Ishikawa (cell line): ENCODE data around the gene FBLIM1.

ENCODE experiments used
- CEBPB ChIP-seq: IDR thresholded peaks from 2 replicates; pipeline ENCODE4 v1.6.1; 2012
- CREB1 ChIP-seq: IDR thresholded peaks from 2 replicates; pipeline ENCODE4 v1.6.1; 2012; ENCODE audit warnings: low read depth
- EGR1 ChIP-seq: IDR thresholded peaks from 2 replicates; pipeline ENCODE4 v1.6.1; 2012
- EP300 ChIP-seq: IDR thresholded peaks from 2 replicates; pipeline ENCODE4 v1.6.1; 2012; ENCODE audit warnings: borderline replicate concordance
- FOXM1 ChIP-seq: IDR thresholded peaks from 2 replicates; pipeline ENCODE4 v1.6.1; 2012; ENCODE audit warnings: low read depth, borderline replicate concordance
- NFIC ChIP-seq: IDR thresholded peaks from 2 replicates; pipeline ENCODE4 v1.6.1; 2012
- RAD21 ChIP-seq: IDR thresholded peaks from 2 replicates; pipeline ENCODE4 v1.6.1; 2012; ENCODE audit warnings: low read depth
- TAF1 ChIP-seq: IDR thresholded peaks from 2 replicates; pipeline ENCODE4 v1.6.1; 2012; ENCODE audit warnings: low read depth, mild to moderate bottlenecking
- TCF12 ChIP-seq: IDR thresholded peaks from 2 replicates; pipeline ENCODE4 v1.6.1; 2012; ENCODE audit warnings: low read depth
- TEAD4 ChIP-seq: IDR thresholded peaks from 2 replicates; pipeline ENCODE4 v1.6.1; 2012
- YY1 ChIP-seq: IDR thresholded peaks from 2 replicates; pipeline ENCODE4 v1.6.1; 2012; ENCODE audit warnings: low read depth
- ZBTB7A ChIP-seq: IDR thresholded peaks from 2 replicates; pipeline ENCODE4 v1.6.1; 2012; ENCODE audit warnings: low read depth
- TF ChIP-seq, protein P1 (sequence below): IDR thresholded peaks from 2 replicates; pipeline ENCODE4 v1.6.1; 2012; ENCODE audit warnings: low read depth, mild to moderate bottlenecking
- TF ChIP-seq, protein P2 (sequence below): IDR thresholded peaks from 2 replicates; pipeline ENCODE4 v1.6.1; 2012
- TF ChIP-seq, protein P3 (sequence below): IDR thresholded peaks from 2 replicates; pipeline ENCODE4 v1.6.1; 2012

FBLIM1 gene

DNA sequence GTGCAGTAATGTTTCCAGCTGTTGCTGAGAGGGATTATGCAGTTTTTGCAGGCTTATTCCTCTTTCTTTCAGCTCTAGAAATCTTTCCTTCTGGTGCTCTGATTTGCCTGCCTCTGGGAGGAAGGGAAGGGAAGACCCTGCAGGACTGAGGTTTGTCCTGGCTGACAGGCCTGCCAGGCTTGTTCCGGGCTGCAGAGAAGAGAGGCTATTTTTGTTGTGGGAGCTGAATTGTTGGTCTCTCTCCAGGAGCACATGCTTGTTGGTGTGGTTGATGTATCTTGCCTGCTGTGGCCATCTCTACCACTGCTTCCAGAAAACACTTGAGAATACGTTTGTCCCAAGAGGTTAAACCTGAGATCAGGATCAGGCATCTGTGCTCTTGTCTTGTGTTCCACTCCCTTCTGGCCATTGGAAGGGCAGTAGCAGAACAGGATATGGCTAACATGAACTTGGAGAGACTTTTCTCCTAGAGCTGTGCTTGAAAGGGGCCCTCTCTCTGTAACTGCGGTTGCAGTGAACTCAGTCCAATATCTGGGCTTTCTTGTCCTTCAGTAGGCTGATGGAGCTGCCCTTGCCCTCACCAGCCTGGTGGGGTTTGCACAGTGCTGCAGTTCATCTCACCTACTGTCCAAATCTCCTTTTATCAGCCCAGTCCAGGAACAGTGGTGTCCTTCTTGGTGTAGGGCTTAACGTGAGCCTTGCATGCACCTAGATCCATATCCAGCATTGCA, 44.0 kb upstream of the FBLIM1 start:
- TF ChIP-seq NFIC = no peak
- no peak for TF ChIP-seq CREB1
- no peak for TF ChIP-seq YY1

DNA sequence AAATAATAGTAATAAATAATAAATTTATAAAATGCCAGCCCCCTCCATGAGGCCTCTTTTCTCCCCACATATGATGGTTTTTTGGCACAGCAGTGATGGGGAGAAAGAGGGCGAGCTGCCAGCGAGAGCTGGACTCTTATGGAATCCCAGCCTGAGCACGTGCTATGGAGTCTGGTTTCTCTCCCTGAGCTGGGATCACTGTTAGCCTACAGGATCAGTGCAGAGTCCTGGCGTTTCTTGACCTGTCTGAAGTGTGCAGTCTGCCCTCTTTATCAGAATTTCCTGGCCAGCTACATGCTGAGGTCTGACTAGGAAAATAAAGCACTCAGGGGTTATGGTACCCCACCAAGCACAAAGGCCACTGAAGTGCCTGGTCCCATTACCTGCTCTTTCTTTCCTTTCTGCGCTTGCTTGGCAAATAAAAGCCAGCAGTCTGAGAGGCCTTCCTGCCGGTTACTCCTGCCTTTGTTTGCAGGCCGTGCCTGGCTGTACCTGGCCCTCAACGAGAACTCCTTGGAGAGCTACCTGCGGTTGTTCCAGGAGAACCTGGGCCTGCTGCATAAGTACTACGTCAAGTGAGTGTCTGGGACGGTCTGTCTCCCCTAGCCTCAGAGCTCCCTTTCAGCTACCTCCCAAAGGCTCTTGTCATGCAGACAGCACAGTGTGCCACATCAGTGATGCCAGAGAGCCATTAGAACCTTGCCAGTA, 41.0 kb upstream of the FBLIM1 start:
- TF ChIP-seq, protein P1, sequence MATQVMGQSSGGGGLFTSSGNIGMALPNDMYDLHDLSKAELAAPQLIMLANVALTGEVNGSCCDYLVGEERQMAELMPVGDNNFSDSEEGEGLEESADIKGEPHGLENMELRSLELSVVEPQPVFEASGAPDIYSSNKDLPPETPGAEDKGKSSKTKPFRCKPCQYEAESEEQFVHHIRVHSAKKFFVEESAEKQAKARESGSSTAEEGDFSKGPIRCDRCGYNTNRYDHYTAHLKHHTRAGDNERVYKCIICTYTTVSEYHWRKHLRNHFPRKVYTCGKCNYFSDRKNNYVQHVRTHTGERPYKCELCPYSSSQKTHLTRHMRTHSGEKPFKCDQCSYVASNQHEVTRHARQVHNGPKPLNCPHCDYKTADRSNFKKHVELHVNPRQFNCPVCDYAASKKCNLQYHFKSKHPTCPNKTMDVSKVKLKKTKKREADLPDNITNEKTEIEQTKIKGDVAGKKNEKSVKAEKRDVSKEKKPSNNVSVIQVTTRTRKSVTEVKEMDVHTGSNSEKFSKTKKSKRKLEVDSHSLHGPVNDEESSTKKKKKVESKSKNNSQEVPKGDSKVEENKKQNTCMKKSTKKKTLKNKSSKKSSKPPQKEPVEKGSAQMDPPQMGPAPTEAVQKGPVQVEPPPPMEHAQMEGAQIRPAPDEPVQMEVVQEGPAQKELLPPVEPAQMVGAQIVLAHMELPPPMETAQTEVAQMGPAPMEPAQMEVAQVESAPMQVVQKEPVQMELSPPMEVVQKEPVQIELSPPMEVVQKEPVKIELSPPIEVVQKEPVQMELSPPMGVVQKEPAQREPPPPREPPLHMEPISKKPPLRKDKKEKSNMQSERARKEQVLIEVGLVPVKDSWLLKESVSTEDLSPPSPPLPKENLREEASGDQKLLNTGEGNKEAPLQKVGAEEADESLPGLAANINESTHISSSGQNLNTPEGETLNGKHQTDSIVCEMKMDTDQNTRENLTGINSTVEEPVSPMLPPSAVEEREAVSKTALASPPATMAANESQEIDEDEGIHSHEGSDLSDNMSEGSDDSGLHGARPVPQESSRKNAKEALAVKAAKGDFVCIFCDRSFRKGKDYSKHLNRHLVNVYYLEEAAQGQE = no peak
- TF ChIP-seq CEBPB (no peak), EP300 (no peak), NFIC (no peak)
- TF ChIP-seq, protein P2, sequence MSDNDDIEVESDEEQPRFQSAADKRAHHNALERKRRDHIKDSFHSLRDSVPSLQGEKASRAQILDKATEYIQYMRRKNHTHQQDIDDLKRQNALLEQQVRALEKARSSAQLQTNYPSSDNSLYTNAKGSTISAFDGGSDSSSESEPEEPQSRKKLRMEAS = no peak

DNA sequence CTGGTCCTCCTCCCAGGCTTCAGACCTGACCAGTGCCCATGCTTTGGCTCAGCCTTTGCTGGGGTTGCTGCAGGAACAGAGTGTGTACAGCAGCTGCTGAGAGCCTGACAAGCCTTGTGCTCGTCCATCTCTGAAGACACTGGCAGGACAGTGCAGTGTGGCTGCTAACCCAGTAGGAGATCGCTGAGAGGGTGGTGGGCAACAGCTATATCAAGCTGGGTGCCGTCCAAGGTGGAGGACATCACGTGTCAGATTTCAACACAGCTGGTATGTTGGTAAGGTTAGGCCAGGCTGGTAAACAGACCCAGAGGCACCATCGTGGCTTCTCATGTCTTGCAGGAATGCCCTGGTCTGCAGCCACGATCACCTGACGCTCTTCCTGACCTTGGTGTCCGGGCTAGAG, 40.4 kb upstream of the FBLIM1 start:
- no peak for TF ChIP-seq EP300
- TF ChIP-seq, protein P2 = no peak
- TF ChIP-seq TCF12 = no peak
- no peak for TF ChIP-seq CEBPB
- TF ChIP-seq FOXM1 = no peak
- TF ChIP-seq YY1 = no peak
- TF ChIP-seq, protein P1 = no peak
- TF ChIP-seq TAF1 = no peak
- no peak for TF ChIP-seq CREB1
- TF ChIP-seq ZBTB7A = no peak
- TF ChIP-seq RAD21 = no peak
- no peak for TF ChIP-seq NFIC
- TF ChIP-seq EGR1 = no peak

DNA sequence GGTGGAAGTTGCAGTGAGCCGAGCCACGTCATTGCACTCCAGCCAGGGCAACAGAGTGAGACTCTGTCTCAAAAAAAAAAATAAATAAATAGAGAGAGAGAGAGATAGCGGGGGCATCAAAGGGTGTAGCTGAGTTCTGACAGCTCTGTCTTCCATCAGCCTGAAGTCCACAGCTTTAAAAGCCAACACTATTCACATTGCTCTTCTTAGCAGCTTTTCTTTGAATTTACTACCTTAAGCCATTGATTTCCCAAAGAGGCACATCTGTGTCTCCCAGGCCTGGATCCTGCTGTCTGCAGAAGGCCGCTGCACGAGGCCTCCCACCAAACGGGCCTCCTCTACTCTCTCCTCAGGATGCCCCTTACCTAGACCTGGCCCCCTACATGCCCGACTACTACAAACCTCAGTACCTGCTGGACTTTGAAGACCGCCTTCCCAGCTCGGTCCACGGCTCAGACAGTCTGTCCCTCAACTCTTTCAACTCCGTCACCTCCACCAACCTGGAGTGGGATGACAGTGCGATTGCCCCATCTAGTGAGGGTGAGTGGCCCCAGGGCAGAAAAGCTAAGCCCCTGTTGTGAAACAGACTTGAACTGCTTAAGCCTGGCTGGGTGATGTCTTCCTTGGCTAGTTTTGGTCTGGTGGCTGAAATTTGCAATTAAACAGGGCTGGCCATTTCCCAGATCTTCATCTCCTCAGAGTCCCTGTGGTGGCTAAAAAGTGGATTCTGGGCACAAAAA, 39.0 kb upstream of the FBLIM1 start:
- TF ChIP-seq TCF12 = no peak
- no peak for TF ChIP-seq CREB1
- TF ChIP-seq, protein P2 = no peak
- no peak for TF ChIP-seq ZBTB7A
- no peak for TF ChIP-seq EP300
- no peak for TF ChIP-seq EGR1
- TF ChIP-seq NFIC = no peak
- no peak for TF ChIP-seq FOXM1
- TF ChIP-seq RAD21 = no peak; the same call in 1 of the 2 replicates
- TF ChIP-seq, protein P3, sequence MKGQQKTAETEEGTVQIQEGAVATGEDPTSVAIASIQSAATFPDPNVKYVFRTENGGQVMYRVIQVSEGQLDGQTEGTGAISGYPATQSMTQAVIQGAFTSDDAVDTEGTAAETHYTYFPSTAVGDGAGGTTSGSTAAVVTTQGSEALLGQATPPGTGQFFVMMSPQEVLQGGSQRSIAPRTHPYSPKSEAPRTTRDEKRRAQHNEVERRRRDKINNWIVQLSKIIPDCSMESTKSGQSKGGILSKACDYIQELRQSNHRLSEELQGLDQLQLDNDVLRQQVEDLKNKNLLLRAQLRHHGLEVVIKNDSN = no peak
- TF ChIP-seq TAF1 = no peak
- TF ChIP-seq, protein P1 = no peak

DNA sequence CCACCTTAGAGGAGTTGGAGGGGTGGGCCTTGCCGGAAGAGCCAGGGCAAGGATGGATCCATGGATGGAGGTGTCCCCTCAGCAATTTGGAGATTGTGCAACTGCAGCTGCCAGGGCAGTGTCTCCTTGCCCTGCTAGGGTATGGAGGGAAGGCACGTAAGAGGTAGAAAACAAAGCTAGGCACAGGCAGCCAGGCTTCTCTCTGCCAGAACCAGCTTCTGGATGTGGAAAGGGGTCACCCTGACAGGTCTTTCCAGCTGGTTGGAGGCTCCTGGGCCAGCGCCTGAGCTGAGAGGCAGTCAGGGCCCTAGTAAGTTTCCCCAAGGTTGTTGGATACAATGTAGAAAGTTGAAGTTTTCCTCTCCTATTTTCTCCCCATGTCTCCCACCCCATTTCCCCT, 37.7 kb upstream of the FBLIM1 start:
- TF ChIP-seq FOXM1 (no peak), NFIC (no peak), EGR1 (no peak), TCF12 (no peak), RAD21 (no peak), TEAD4 (no peak), TAF1 (no peak), YY1 (no peak), EP300 (no peak)
- TF ChIP-seq, protein P2 = no peak
- TF ChIP-seq, protein P1 = no peak
- TF ChIP-seq, protein P3 = no peak
